Karpas-422 (cell line): ENCODE results near the gene PCNX1. TPM values are rescaled to one million over a fixed set of nuclear protein-coding genes. Genes with fewer than 3 reads are reported as not detected.
"Not testable (repeated sequence)": the region's sequence is repeated elsewhere in the genome, so short reads cannot be mapped to it uniquely, and the experiment has no call there.

Experiments used
- DNase-seq: peaks from one replicate; pipeline ENCODE4 v3.0.0-alpha.2; 2015
- H2AFZ ChIP-seq: fragments of 200-600 bp; sonication (generic); 2 replicates; pipeline ENCODE4 v1.6.1; 2014; ENCODE audit warnings: antibody characterized with exemption, low read length, mixed read lengths
- H3K27ac ChIP-seq: fragments of 200-600 bp; sonication (generic); 2 replicates; pipeline ENCODE4 v1.5.1; 2014; ENCODE audit warnings: mild to moderate bottlenecking, low read length, moderate library complexity
- H3K27me3 ChIP-seq: fragments of 200-600 bp; sonication (generic); 2 replicates; pipeline ENCODE4 v1.6.1; 2014; ENCODE audit warnings: low read length, mixed read lengths
- H3K36me3 ChIP-seq: fragments of 200-600 bp; sonication (generic); 2 replicates; pipeline ENCODE4 v1.6.1; 2014; ENCODE audit warnings: low read length, mixed read lengths; ENCODE audit not compliant: insufficient read depth
- H3K4me1 ChIP-seq: fragments of 200-600 bp; sonication (generic); 2 replicates; pipeline ENCODE4 v1.6.1; 2014; ENCODE audit warnings: mild to moderate bottlenecking, low read length, mixed read lengths
- H3K4me2 ChIP-seq: fragments of 200-600 bp; sonication (generic); 2 replicates; pipeline ENCODE4 v1.6.1; 2014; ENCODE audit warnings: low read length, low read depth, mild to moderate bottlenecking; ENCODE audit not compliant: poor library complexity, severe bottlenecking
- H3K4me3 ChIP-seq: fragments of 200-600 bp; sonication (generic); 2 replicates; pipeline ENCODE4 v1.5.1; 2014; ENCODE audit warnings: mild to moderate bottlenecking, antibody characterized with exemption, low read length, mixed read lengths
- H3K79me2 ChIP-seq: fragments of 200-600 bp; sonication (generic); 2 replicates; pipeline ENCODE4 v1.6.1; 2014; ENCODE audit warnings: mild to moderate bottlenecking, low read length, mixed read lengths
- H3K9ac ChIP-seq: fragments of 200-600 bp; sonication (generic); 2 replicates; pipeline ENCODE4 v1.6.0; 2014; ENCODE audit warnings: low read length
- H3K9me2 ChIP-seq: fragments of 200-600 bp; sonication (generic), shearing (Covaris generic); replicated peaks from 2 replicates; pipeline ENCODE4 v1.6.0; 2014; ENCODE audit warnings: mild to moderate bottlenecking, low read length, moderate library complexity; ENCODE audit not compliant: insufficient read depth
- H3K9me3 ChIP-seq: fragments of 300-700, 200-600 bp; sonication (generic); 2 replicates; pipeline ENCODE4 v1.6.1; 2014; ENCODE audit warnings: low read length, mixed read lengths
- H4K20me1 ChIP-seq: fragments of 200-600 bp; sonication (generic); 2 replicates; pipeline ENCODE4 v1.6.1; 2014; ENCODE audit warnings: mild to moderate bottlenecking, antibody characterized with exemption, low read length, low read depth; ENCODE audit not compliant: insufficient read depth
- total RNA-seq: library from RNA; depleted of rRNA; stranded (reverse); fragments of >200 nt; shearing (Covaris generic); gene quantifications from 2 replicates; pipeline ENCODE4 v1.2.3, GENCODE V29; 2014; ENCODE audit warnings: low replicate concordance; rRNA removed

The PCNX1 gene
- 28.5 and 58.7 TPM in 2 replicates for total RNA-seq

GRCh38 chr14:70907176-70907995 lies at the start of gene PCNX1:
TSS of gene PCNX1 (plus strand) at chr14:70907459. CDS start at chr14:70907851, 392 bp downstream.
- Histone ChIP-seq H2AFZ (peak within 1 kb of the TSS; percentile 99), H3K9ac (peak within 1 kb of the TSS; percentile 93), H3K36me3 (no peaks in the 10 kb centered on the region), H3K27me3 (no peaks in the 10 kb centered on the region), H3K27ac (peak within 1 kb of the TSS; percentile 44), H3K79me2 (peaks cover 40% of the 10 kb centered on the region), H3K9me3 (no peaks in the 10 kb centered on the region), H4K20me1 (peaks cover 34% of the 10 kb centered on the region), H3K9me2 (no peaks in the 10 kb centered on the region), H3K4me3 (peak within 1 kb of the TSS; percentile 96), H3K4me1 (peaks cover 29% of the 10 kb centered on the region), H3K4me2 (peak within 1 kb of the TSS; percentile 94)
- DNase-seq = peak; percentile 96

GRCh38 chr14:70857496-70857890 lies 49.8 kb upstream of the PCNX1 start:
- DNase-seq = no peak
- no peaks in the 10 kb centered on the region for H3K79me2 ChIP-seq

GRCh38 chr14:70858641-70859040 lies 48.6 kb upstream of the PCNX1 start:
- no peaks in the 10 kb centered on the region for H3K9me3 ChIP-seq
- no peaks in the 10 kb centered on the region for H4K20me1 ChIP-seq
- H3K36me3 ChIP-seq = no peaks in the 10 kb centered on the region
- H3K4me1 ChIP-seq = no peaks in the 10 kb centered on the region
- H2AFZ ChIP-seq = no peak overlapping the region
- no peak overlapping the region for H3K4me3 ChIP-seq
- no peak overlapping the region for H3K9ac ChIP-seq
- H3K9me2 ChIP-seq = 0 out of 2 replicates have a peak, but pooled peaks cover 5% of the 10 kb centered on the region
- H3K27me3 ChIP-seq = no peaks in the 10 kb centered on the region
- DNase-seq = no peak
- H3K4me2 ChIP-seq = no peak overlapping the region
- no peaks in the 10 kb centered on the region for H3K79me2 ChIP-seq
- H3K27ac ChIP-seq = no peak overlapping the region

More at GRCh38 chr14:70857496-70857890, 49.8 kb upstream of the PCNX1 start:
- H3K27me3 ChIP-seq = no peaks in the 10 kb centered on the region
- H3K4me2 ChIP-seq = no peak overlapping the region
- no peaks in the 10 kb centered on the region for H3K4me1 ChIP-seq
- no peak overlapping the region for H3K4me3 ChIP-seq
- H3K27ac ChIP-seq = no peak overlapping the region
- H4K20me1 ChIP-seq = no peaks in the 10 kb centered on the region
- no peak overlapping the region for H3K9ac ChIP-seq
- H3K9me2 ChIP-seq = 0 out of 2 replicates have a peak, but pooled peaks cover 5% of the 10 kb centered on the region
- no peak overlapping the region for H2AFZ ChIP-seq
- H3K9me3 ChIP-seq = no peaks in the 10 kb centered on the region
- no peaks in the 10 kb centered on the region for H3K36me3 ChIP-seq

- H2AFZ ChIP-seq, DNase-seq, H3K27me3 ChIP-seq: not testable (repeated sequence)
Measured at GRCh38 chr14:70866992-70867391, 40.3 kb upstream of the PCNX1 start.

GRCh38 chr14:70871001-70871400 lies 36.3 kb upstream of the PCNX1 start:
- Histone ChIP-seq H3K27ac (no peak overlapping the region), H3K4me2 (no peak overlapping the region), H3K9me3 (peaks cover 4% of the 10 kb centered on the region), H2AFZ (no peak overlapping the region), H3K36me3 (no peaks in the 10 kb centered on the region), H3K27me3 (peaks cover 5% of the 10 kb centered on the region; the same call in 1 of the 2 replicates), H3K9me2 (no peaks in the 10 kb centered on the region), H3K79me2 (no peaks in the 10 kb centered on the region), H4K20me1 (no peaks in the 10 kb centered on the region), H3K4me3 (no peak overlapping the region), H3K4me1 (no peaks in the 10 kb centered on the region), H3K9ac (no peak overlapping the region)
- DNase-seq = no peak

More at GRCh38 chr14:70866992-70867391, 40.3 kb upstream of the PCNX1 start:
- not testable (repeated sequence) for H3K79me2 ChIP-seq, H4K20me1 ChIP-seq, H3K27ac ChIP-seq, H3K9me2 ChIP-seq, H3K4me3 ChIP-seq, H3K4me2 ChIP-seq, H3K36me3 ChIP-seq, H3K9ac ChIP-seq, H3K4me1 ChIP-seq, H3K9me3 ChIP-seq

- Histone ChIP-seq H3K9me2 (no peaks in the 10 kb centered on the region), H3K9me3 (peaks cover 4% of the 10 kb centered on the region), H3K27ac (no peak overlapping the region), H4K20me1 (no peaks in the 10 kb centered on the region), H3K27me3 (0 out of 2 replicates have a peak, but pooled peaks cover 2% of the 10 kb centered on the region), H3K79me2 (no peaks in the 10 kb centered on the region), H2AFZ (peak overlapping the region; percentile 51; the same call in 1 of the 2 replicates), H3K36me3 (no peaks in the 10 kb centered on the region), H3K4me1 (no peaks in the 10 kb centered on the region), H3K4me2 (no peak overlapping the region), H3K9ac (no peak overlapping the region), H3K4me3 (no peak overlapping the region)
- peak; percentile 39 for DNase-seq
Measured at GRCh38 chr14:70871863-70872677, 35.2 kb upstream of the PCNX1 start.

- Histone ChIP-seq H3K4me2 (no peak overlapping the region), H2AFZ (0 out of 2 replicates have a peak overlapping the region, but pooled peaks have one; percentile 51)
Measured at GRCh38 chr14:70872678-70873020, 34.6 kb upstream of the PCNX1 start.

GRCh38 chr14:70873627-70874026 lies 33.6 kb upstream of the PCNX1 start:
- Histone ChIP-seq H3K27me3 (0 out of 2 replicates have a peak, but pooled peaks cover 2% of the 10 kb centered on the region), H3K36me3 (no peaks in the 10 kb centered on the region), H3K4me3 (no peak overlapping the region), H4K20me1 (no peaks in the 10 kb centered on the region), H3K4me1 (no peaks in the 10 kb centered on the region), H3K4me2 (no peak overlapping the region), H3K9me2 (no peaks in the 10 kb centered on the region), H2AFZ (no peak overlapping the region), H3K79me2 (no peaks in the 10 kb centered on the region), H3K9ac (no peak overlapping the region), H3K9me3 (peaks cover 4% of the 10 kb centered on the region), H3K27ac (no peak overlapping the region)
- DNase-seq = peak; percentile 71

More at GRCh38 chr14:70872678-70873020, 34.6 kb upstream of the PCNX1 start:
- DNase-seq = no peak
- no peak overlapping the region for H3K9ac ChIP-seq
- no peaks in the 10 kb centered on the region for H3K79me2 ChIP-seq
- no peaks in the 10 kb centered on the region for H4K20me1 ChIP-seq
- no peaks in the 10 kb centered on the region for H3K9me2 ChIP-seq
- H3K4me3 ChIP-seq = no peak overlapping the region
- H3K27me3 ChIP-seq = 0 out of 2 replicates have a peak, but pooled peaks cover 2% of the 10 kb centered on the region
- no peak overlapping the region for H3K27ac ChIP-seq
- no peaks in the 10 kb centered on the region for H3K4me1 ChIP-seq
- H3K9me3 ChIP-seq = peaks cover 4% of the 10 kb centered on the region
- H3K36me3 ChIP-seq = no peaks in the 10 kb centered on the region
